ENCODE results near the gene MRPS10. TPM values are rescaled to one million over a fixed set of nuclear protein-coding genes. Genes with fewer than 3 reads are reported as not detected.
"Not testable (repeated sequence)": the region's sequence is repeated elsewhere in the genome, so short reads cannot be mapped to it uniquely, and the experiment has no call there.

MRPS10 gene
- total RNA-seq, 1 experiment from 2014 or later, result 57.7 TPM

DNA sequence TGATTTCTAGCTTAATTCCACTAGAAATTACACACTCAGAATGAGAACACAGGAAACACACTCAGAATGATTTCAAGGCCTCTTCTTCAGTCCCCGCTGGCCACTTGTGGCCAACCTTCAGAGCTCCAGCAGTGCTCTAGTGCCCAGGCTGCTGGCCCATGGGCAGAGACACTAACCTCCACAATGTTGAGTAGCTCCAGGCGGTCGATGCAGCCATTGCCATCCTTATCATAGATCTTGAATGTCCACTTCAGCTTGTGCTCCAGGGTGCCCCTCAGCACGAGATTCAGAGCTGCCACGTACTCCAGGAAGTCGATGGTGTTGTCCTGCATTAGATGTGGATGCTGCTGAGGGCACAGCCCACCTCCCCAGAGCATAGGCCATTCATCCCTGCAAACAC, 29.3 kb downstream of the MRPS10 start:
- in situ Hi-C loops (cut with HindIII; ENCODE audit: low sequenced_read_pairs), result no loop called here
- DNase-seq (ENCODE audit: low spot score), result no peak

DNA sequence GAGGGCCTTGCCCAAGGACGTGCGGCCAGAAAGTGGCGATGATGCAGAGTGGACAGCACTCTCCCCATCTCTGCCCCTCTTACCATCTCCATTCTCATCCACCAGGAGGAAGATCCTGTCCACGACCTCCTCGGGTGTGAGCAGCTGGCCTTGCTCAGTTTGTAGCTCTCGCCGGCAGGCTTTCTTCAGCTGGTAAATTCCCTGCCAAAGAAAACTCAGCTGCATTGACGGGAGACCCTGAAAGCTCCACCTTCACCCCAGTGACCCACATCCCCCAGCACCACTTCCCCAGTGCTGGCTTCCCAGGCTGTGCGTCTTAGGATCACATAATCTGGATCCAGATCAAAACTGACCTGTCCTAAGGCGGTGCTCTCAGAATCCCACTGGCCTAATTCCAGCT, 32.1 kb downstream of the MRPS10 start:
- in situ Hi-C loops (cut with HindIII; ENCODE audit: low sequenced_read_pairs), result no loop called here
- no peak for DNase-seq (ENCODE audit: low spot score)

DNA sequence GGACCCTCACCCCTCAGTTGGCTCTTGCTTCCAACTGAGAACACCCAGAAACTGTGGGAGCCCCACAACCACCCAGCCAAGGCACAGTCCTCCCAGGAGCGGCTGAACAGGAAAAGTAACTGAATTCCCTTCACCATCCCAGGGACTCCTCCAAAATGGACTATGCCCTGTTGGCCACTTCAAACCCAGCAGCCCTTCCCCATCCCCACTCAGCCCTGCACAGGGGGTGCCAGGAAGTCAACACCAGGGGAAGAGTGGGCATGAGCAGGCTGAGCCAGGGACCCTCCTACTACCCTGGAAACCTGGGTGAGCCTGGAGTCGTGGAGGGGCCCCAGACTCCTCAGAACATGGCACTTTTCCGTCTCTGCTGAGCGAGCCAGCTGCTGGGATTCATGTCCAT, 33.2 kb downstream of the MRPS10 start:
- DNase-seq (ENCODE audit: low spot score), result no peak
- in situ Hi-C loops (cut with HindIII; ENCODE audit: low sequenced_read_pairs), result no loop called here

DNA sequence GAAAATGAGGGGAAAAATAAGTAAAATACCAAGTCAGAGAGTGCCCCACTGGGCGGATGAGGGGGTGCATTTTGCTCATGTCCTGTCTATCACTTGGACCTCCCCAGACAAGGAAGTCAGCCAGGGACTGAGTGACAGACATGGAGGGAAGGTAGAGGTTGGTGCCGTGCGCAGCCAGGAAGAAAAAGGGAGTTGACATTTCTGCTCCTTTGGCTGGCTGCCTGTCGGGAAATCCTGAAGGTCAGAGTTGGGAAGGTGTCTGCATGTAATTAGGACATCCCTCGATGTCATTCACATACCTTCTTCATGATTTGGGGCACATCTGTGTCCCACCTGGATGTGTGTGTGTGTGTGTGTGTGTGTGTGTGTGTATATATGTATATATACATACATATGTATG, 35.6 kb downstream of the MRPS10 start:
- in situ Hi-C loops (cut with HindIII; ENCODE audit: low sequenced_read_pairs), result no loop called here
- DNase-seq (ENCODE audit: low spot score), result no peak

DNA sequence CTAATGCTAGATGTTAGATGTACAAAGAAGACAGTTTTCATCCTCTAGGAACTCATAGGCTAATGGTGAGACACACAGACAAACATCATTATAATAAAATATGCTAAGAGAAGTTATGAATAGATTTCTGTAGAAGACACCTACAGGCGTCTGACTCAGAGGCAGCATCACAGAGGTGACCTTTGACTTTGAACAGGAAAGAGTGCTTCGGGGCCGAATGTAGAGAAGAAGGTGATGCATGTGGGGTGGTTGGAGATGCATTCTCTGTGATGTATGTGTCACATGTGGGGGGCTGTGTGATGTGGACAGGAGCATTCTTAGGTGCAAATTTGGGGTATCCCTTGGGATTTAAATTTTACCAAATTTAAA, 37.7 kb downstream of the MRPS10 start:
- DNase-seq (ENCODE audit: low spot score), result no peak
- in situ Hi-C loops (cut with HindIII; ENCODE audit: low sequenced_read_pairs), result no loop called here

DNA sequence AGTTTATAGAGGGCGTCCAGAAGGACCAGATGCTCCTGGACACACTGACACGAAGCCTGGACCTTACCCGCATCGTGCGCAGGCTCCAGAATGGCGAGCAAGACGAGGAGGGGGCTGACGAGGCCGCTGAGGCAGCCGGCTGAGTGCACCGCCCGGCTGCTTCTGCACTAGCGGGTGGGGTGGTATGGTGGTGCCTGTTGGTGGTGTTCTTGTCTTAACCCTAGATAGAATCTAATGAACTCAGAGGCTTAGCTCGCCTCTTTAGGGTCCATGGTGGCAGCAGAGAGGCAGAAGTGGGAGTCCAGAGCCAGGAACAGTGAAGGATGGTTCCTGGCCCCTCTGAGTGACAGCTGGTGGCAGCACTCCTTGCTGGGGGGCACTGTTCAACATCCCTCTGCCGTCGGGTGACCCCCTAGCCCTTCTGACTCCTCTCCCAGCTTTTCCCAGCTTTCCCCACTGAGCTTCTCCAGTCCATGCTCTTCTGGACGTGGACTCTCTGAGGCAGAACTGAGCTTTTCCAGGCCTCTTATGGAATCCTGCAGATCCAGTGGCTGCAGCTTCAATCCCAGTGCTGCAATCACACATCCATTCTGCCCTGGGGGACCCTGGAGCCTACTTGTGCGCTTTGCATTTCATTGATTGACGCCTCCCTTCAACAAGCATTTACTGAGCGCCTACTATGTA, 38.3 kb downstream of the MRPS10 start:
- in situ Hi-C loops (cut with HindIII; ENCODE audit: low sequenced_read_pairs), result no loop called here
- DNase-seq (ENCODE audit: low spot score), result no peak

DNA sequence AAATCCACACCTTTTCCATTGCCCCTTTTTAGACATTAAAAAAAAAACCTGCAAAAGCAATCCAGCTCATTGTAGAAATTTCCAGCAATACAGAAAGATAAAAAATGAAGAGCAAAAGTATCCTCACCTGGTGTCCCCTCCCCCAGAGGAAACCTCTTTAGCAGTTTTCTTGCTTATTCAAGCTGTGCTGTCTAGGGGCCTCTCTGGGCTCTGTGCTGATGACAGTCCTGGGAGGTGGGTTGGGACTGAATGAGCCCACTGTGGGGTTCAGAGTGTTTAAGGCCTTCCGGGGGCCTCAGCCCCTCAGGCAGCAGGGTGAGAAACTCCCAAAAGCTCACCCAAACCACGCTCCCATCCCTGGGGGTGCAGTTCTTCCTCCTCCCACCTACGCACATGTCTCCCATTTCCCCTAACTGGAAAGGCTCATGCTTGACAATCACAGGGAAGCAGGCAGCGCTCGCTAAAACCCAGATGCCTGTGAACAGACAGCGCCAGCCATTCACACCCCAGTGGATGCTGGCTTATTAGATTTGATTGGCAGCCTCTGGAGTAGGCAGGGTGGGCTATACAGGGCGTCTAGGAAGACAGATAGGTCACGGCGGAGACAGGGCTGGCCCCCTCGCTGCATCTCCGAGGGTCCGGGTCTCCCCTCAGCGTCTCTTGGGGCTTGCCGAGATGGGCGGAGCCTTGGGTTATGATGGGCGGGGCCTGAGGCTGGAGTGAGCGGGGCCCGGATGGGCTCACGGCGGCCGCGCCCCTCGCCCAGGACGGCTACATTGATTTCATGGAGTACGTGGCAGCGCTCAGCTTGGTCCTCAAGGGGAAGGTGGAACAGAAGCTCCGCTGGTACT, 39.9 kb downstream of the MRPS10 start:
- DNase-seq (ENCODE audit: low spot score), result no peak
- in situ Hi-C loops (cut with HindIII; ENCODE audit: low sequenced_read_pairs), result no loop called here

DNA sequence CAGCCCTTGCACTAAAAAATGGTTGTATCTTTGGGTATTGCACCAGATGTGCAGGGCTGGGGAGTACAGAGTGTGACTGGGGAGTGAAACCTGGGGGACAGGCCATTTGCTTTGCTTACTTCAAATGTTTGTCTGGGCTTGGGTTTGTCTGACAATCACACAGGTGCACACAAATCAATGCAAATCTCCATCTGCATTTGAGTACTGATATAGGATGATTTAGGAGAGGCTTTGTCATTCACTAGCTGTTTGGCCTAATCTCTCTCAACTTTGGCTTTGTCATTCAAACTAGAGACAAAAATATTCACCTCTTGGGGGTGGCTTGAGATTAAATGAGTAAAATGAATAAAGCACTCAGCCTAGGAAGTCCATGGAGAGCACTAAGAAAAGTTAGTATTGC, 40.7 kb downstream of the MRPS10 start:
- in situ Hi-C loops (cut with HindIII; ENCODE audit: low sequenced_read_pairs), result no loop called here
- DNase-seq (ENCODE audit: low spot score), result no peak

DNA sequence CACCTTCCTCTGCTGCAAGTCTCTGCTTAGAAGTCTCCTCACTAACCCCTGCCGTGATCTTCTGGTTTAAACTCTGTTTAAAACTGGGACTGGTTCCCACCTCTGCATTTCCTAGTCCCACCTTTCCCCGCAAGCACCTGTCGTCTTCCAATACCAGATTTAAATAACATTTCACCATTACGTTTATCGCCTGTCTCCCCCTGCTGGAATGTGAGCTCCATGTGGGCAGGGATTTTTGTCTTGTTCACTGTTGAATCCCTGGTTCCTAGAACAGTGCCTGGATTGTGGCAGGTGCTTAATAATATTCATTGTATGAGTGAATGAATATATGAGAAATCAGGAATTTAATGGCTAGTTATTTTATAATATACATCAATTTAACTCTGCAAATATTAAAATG, 41.8 kb downstream of the MRPS10 start:
- in situ Hi-C loops (cut with HindIII; ENCODE audit: low sequenced_read_pairs), result no loop called here
- no peak for DNase-seq (ENCODE audit: low spot score)

DNA sequence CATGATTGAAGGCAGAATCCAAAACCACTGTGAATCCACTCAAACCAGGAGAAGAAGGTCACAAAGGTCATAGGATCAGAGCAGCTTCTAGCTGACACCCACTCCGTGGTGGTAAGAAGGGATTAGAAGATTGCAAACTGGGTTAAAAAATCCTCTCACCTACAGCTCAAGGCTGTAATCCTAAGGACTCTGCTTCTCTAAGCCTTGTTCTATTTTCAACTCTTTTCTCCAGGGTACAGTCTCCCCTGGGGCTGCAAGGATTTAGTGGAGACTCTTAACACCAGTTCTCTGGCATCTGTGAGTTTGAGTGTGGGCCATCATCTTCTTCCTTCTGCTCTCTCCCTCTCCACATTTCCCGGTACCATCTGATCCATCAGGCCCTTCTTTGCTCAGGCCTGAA, 44.6 kb downstream of the MRPS10 start, which contains the start of gene GUCA1A:
GUCA1A (plus strand) TSS at position 264 of the 400 bp plus-strand sequence. CDS start 250 bp downstream, outside the sequence.
- in situ Hi-C loops (cut with HindIII; ENCODE audit: low sequenced_read_pairs), result loop anchor here (5.0 kb wide), 1 partner anchor 61 kb away; no protein-coding TSS in a partner anchor

DNA sequence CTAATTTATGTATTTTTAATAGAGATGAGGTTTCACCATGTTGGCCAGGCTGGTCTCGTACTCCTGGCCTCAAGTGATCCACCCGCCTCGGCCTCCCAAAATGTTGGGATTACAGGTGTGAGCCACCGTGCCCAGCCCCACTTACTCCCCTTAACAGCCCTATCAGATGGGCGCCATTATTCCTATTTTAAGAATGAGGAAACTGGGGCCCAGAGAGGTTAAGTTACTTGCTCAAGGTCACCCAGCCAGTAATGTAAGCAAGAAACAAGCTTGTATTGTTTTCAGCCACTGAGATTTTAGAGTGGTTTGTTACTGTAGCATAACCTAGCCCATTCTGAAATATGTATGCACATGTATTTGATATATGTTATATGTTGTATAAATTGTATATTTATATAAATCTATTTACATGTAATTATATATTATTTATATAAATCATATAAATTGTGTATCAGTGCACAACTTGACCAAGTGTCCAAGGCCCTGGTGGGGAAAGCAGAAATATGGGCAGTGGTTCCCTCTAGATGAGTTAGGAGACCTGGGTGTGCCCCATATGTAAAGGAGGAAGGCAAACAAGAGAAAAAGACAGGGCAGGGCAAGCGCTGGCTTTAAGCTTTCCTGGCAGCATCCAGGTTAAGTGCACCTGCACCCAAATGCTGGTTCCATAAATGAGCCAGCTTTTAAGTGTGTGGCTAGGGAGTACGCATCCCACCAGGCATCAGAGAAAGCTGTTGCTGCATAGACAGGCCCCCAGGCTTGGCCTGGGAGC, 45.7 kb downstream of the MRPS10 start:
- no peak for DNase-seq (ENCODE audit: low spot score)
- in situ Hi-C loops (cut with HindIII; ENCODE audit: low sequenced_read_pairs), result loop anchor here (5.0 kb wide), 1 partner anchor 60 kb away; no protein-coding TSS in a partner anchor

More for the DNA sequence above, 44.6 kb downstream of the MRPS10 start, which contains the start of gene GUCA1A:
- DNase-seq (ENCODE audit: low spot score), result no peak

DNA sequence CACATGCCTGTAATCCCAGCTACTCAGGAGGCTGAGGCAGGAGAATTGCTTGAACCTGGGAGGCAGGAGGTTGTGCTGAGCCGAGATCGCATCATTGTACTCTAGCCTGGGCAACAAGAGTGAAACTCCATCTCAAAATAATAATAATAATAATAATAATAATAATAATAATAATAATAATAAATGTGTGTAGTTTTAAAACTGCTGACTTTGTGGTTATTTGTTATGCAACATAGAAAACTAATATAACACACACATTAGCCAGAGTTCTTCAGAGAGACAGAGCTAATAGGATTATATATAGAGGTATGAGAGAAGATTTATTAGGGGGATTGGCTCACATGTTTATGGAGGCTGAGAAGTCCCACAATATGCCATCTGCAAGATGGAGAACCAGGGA, 47.9 kb downstream of the MRPS10 start:
- in situ Hi-C loops (cut with HindIII; ENCODE audit: low sequenced_read_pairs), result loop anchor here (5.0 kb wide), 1 partner anchor 57 kb away; no protein-coding TSS in a partner anchor

DNA sequence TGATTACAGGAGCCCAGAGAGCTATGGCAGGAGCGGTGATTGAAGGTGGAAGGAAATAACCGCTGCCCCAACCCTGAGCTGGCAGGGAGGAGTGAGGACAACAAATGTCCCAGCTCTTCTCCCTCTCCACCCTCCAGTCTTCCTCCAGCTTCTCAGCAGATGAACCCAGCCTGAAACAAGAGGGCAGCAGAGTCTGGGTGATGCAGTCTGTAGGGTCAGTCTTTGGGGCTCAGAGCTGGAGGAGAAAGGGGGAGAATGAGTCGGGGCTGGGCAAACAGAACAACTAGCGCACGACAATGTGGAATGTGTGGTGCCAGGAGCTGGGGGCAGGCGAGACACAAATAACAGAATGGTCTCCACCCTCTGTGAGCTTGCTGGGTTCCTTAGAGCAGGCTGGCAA, 49.0 kb downstream of the MRPS10 start:
- in situ Hi-C loops (cut with HindIII; ENCODE audit: low sequenced_read_pairs), result no loop called here
- no peak for DNase-seq (ENCODE audit: low spot score)

More for the DNA sequence above, 47.9 kb downstream of the MRPS10 start:
- not testable (repeated sequence) for DNase-seq (ENCODE audit: low spot score)

DNA sequence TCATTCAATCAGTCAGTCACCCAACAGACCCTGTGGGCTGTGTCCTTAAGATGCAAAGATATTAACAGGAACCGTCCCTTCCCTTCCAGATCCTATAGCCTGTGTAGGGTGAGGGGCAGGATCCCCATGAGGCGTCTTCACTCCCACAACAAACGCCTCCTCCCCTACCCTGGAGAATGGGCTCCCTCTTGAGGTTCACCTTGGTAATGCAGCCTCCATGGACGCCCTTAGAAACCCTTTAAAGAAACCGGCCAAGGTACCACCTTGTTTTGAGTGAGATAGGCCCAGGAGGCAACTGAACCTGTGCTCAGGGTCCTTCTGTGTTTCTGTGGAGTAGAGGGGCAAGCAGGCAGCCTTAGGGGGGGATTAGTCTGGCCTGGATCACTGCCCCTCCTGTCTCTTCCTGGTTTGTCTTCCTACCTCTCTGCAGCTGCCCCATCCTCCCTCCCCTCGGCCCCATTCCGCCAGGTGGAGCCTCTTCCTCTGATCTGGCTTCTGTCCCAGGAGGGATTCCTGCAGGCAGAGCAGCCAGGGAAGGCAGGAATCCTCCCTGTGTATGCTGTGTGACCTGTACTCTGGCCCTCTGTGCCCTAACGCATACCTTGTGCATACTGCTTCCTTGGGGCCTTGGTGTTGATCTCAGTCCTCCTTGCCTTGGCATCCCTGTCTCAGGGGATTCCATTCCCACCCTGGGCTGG, 51.1 kb downstream of the MRPS10 start:
- in situ Hi-C loops (cut with HindIII; ENCODE audit: low sequenced_read_pairs), result no loop called here
- peak; percentile 73 for DNase-seq (ENCODE audit: low spot score)

DNA sequence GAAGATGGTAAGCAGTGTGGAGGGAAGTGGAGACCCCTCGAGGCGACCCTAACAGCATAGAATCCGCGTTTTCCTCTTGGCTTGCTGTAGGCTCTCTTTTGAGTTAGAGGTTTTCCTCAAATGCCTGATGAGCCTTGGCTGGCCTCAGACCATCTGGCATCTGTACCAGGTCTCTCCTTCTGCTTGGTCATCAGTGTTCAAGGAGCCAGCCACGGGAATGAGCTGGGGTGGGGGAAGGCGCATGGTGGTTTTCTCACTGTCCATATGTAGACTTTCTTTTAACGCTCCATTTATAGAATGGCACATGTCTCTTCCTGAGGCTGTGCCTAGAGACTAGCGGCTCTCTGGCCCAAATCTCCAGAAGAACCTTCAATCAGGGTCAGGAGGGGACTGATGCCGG, 52.6 kb downstream of the MRPS10 start:
- peak; percentile 77 for DNase-seq (ENCODE audit: low spot score)
- in situ Hi-C loops (cut with HindIII; ENCODE audit: low sequenced_read_pairs), result no loop called here

DNA sequence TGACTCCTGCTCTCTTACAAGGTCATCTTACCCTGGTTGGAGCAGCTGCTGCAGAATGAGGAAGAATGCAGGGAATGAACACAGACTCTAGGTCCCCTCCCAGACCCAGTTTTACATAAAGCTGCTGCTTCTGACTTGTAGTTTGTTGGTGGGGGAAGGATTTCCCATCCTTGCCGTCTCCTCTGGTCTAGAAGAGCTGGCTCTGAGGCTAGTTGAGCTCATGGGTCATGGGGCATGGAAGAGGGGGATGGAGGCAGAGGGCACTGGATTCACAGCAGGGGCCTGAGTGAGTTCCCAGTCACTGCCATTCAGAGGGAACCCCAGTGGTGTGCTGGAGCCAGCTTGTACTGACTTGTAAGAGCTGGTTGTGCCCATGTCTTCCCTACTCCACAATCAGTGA, 53.7 kb downstream of the MRPS10 start:
- DNase-seq (ENCODE audit: low spot score), result no peak
- in situ Hi-C loops (cut with HindIII; ENCODE audit: low sequenced_read_pairs), result no loop called here

DNA sequence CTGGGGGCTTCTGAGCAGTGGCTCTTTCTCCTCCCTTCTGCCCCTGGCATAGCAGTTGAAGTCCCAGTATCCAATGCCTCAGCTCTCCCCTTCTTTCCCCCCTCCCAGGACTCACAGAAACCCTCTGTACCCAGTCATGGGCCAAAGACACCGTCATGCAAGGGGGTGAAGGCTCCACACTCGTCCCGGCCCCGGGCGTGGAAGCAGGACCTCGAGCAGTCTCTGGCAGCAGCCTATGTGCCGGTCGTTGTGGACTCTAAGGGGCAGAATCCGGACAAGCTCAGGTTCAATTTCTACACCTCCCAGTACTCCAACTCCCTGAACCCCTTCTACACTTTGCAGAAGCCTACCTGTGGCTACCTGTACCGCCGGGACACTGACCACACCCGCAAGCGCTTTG, 54.8 kb downstream of the MRPS10 start:
- no peak for DNase-seq (ENCODE audit: low spot score)
- in situ Hi-C loops (cut with HindIII; ENCODE audit: low sequenced_read_pairs), result no loop called here

DNA sequence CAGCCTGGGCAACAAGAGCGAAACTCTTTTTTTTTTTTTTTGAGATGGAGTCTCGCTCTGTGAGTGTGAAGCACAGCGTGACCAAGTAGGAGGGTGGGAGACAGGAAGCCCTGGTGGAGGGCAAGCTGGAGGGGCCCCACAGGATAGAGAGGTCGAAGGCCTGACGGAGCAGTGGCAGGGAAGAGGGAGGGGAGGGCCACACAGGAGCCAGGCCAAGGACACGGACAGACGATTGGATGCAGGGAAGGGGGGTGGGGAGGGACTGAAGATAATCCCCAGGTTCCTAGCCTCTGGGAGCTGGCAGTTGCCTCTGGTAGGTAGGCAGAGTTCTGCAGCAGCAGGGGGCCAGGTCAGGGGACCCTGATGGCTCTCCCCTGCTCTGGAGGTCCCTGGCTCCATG, 55.3 kb downstream of the MRPS10 start:
- in situ Hi-C loops (cut with HindIII; ENCODE audit: low sequenced_read_pairs), result no loop called here
- DNase-seq (ENCODE audit: low spot score), result no peak

DNA sequence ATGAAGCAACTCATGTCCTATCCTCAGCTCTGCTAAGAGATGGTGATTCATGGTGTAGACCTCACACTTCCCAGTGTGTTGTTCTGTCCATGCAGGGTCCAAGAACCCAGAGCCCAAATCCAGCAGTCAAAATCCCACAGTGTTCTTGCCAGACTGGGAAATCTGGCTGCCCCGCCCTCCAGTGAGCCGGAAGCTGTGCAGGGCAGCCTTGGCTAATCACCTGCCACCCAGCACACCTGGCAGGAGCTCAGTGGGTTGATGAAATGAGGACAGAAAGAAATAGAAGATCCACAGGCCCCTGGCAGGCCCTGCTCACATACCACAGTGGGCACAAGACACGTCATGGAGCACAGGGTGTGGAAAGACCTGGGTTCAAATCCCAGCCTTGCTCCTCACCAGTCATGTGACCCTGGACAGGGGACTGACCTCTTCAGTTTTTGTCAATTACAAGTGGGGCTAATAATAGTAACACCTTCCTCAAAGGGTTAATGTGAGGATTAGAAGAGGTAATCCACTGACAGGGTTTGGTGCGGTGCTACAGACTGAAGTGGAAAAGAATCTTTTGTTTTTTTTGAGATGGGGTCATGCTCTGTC, 58.1 kb downstream of the MRPS10 start:
- no peak for DNase-seq (ENCODE audit: low spot score)
- in situ Hi-C loops (cut with HindIII; ENCODE audit: low sequenced_read_pairs), result no loop called here
